Measurements from ENCODE around the gene IPPK.

IPPK gene

DNA sequence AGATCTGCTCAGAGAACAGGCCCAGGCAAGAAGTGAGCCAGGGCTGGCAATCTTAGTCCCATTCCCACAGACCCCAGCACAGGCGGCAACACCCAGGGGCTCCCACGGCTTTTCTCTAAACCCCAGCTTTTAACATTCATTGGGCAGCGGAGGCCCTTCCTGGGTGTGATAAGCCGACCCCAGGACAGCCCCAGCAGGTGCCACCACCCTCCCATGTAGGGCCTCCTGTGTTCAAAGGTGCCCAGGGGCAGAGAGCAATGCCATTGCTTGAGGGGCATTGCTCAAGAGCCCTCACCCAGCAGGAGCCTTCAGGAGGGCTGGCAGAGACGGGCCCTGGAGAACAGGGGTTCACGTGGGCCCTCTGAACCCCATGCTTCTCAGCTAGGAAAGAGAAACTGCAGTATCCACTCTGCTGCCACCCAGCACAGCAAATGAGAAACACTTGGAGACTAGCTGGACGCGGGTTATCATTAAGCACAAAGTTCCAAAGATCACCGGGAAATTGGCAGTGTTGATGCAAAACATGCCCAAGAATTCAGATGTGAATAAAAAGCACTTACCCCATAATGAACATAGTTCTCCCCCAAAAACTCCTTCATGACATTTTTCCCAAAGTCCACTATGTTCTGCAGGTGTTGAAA, 13.9 kb downstream of the IPPK start:
- DNase-seq, result no peak

DNA sequence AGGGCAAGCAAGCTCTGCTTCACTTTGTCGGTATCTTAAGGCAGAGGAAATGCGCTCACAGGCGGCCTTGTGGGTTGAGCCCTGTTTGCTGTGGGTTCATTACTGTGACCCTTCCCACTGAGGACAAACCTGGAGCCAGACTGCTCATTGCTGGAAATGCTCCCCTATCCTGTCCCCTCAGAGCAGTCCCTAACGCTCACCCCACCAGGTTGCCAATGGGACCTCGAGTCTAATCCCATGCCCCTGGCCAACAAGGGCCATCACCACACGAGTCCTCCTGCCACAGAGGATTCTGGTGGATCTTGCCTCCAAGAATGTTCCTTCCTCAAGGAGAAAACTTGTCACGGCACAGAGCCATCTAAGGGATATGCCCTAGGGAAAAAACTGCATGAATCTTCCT, 14.6 kb downstream of the IPPK start:
- DNase-seq, result no peak

DNA sequence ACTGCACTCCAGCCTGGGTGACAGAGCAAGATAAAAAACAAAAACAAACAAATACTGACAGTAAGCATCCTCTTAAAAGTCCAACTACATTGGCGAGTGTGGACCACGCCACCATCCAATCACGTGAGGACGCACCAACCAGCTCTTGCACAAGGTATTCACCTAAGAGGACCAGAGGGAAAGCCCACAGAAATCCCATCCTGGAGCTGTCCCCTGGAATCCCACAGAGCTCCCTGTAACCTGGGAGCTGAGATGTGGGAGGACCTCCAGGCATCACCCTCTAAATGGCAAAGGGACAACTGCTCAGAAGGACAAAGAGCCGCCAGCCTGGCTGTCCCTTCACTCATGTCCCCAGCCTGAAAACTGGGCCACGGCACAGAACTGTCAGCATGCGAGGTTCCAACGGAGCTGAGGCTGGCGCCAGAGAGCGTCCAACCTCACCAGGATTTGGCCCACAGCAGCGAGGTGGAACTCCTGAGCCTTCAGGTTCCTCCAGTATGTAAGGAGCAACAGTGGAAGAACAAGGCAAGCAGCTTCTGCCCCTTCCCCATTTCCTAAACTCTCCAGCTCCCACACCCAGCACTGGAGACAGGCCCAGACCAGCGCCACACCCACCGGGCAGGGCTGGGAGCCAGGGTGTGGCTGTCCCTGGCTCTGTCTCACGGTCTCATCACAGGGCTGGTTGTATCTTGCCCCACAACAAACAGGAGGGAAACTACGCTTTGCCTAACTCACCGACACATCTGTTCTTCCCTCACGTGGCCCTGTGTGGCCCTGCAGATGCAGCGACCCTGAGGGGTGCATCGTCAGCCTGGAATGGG, 15.2 kb downstream of the IPPK start:
- DNase-seq, result no peak

DNA sequence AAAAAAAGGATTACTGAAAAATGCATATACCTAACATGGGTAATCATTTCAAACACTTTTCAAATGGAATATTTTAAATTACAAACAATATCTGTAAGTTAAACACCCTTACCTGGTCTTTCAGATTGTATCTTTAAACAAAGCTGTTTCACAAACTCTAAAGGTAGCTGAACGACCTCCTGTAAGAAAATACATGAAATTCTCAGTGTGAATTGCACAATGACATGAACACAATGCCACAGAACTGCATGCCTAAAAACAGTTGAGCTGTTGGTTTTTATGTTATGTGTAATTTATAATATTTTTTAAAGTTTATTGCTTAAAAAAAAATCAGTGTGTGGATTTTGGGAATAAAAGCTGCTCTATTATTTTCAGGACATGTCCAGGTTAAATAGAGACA, 17.5 kb downstream of the IPPK start:
- DNase-seq, result no peak

DNA sequence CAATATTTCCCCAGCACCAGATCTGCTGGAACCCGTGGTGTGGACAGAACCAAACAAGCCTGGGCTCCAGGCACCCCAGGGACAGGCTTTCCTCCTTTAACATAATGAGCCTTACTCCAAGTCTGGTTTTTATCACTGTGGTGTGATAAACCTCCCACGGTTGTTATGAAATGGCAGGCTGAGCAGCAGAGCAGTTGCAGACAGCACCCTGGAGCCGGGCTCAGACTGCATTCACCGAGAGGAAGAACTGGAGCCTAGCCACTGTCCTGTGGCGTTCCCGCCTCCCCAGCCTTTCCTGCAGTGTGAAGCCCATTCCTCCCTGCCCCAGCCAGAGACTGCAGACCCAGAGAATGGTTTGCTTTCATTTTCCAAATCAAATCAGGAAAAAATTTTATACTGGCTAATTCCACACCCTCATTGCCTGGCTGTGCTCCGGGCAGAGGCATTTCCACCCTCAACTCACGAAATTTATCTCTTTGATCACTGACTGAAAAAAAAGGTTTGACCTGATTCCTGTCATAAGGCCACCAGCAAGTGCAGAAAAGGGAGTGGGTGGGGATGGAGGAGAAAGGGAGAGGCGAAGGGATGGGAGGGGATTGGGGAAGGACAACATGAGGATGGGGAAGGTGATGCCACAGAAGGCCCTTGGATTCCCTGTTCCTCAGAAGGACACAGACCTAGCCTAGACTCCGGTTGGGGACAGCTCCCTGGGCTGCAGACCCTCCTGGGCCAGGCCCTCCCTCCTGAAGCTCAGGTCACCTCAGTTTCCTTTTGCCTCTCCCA, 18.9 kb downstream of the IPPK start:
- DNase-seq, result no peak

DNA sequence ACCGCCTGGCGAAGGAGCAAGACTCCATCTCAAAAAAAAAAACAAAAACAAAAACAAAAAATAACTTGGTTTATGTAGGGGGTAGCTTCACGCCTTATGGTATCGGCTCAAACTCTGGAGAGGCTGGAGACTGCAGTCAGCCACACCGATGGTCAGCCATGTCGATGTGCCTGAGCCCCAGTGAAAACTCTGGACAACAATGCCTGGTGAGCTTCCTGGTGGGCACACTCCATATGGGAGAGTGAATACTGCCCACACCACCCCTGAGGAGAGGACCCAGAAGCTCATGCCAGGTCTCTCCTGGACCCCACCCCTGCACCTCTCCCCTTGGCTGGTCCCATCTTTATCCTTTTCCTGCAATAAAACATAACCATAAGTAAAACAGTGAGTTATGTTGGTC, 19.6 kb downstream of the IPPK start:
- no peak for DNase-seq

DNA sequence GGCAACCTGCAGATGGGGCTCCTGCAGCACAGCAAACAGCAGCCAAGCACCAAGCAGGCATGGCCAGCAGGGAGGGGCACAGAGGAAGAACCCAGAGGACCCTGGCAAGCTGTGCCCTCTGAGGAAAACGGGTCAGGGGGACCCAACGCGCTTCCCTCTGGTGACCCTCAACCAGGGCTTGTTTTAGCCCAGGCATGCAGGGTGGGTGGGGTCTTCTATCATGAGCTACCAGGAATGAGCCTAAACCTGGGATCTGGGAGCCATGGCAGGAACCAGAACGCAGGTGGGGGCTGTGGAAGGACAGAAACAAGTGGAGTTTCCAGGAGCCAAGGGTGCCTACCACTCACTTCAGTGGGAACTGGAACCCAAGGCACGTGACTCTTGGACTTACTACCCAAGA, 20.9 kb downstream of the IPPK start:
- DNase-seq, result no peak

DNA sequence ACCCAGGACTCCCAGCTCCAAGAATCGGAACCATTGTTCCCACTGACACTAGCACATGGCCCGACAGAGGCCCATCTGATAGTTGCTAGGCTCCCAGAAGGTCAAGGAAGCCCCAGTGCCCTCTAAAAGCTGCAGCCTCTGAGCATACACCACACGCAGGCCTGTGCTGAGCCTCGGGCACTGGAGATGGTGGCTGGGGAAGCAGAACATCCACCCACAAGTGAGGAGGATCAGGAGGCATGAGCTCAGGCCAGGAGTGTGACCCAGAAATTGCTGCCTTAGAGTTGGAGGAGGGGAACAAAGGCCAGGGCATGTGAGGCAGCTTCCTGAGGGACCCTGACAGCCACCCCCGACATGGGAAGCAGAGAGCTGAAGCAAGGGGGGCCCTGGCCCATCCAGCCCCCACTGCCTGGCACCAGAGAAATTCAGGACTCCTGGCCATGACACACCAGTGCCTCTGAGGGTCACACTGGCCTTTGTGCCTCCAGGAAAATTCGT, 21.4 kb downstream of the IPPK start:
- DNase-seq, result no peak

DNA sequence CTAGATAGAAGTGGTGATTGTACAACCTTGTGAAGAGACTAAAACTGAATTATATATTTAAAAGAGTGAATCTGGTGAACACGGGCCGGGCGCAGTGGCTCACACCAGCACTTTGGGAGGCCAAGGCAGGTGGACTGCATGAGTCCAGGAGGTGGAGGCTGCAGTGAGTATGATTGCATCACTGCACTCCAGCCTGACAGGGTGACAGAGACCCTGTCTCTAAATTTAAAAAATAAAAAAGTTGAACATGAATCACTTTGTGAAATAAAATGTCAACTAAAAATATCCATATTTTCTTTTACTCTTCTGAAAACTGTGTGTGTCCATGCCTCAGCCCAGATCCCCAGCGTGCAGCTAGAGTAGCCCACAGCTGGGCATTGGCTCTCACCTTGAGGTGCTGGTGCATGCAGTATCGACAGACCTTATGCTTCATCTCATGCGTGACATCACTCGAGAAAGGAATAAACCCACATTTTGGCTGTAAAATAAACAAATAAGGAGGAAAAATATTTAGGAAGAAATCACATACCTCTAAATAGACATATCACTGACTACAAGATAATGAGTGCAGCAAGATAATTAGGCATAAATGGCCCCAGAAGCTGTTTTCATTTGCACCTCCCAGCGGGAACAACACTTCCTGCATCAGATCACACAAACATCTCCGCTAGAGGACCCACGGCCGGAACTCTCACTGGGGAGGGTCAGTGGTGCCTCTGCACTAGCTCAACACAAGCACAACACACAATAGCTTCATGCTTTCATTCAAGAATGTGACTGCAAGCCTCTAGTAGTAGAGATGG, 22.1 kb downstream of the IPPK start:
- DNase-seq, result no peak

DNA sequence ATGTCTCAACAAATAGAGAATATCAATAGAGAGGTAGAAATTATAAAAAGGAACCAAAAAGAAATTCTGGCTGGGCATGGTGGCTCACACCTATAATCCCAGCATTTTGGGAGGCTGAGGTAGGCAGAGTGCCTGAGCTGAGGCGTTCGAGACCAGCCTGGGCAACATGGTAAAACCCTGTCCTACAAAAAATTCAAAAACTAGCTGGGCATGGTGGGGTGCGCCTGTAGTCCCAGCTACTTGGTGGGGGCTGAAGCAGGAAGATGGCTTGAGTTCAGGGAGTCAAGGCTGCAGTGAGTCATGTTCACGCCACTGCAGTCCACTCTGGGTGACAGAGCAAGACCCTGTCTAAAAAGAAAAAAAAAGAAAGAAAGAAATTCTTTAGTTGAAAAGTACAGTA, 24.9 kb downstream of the IPPK start:
- no peak for DNase-seq

DNA sequence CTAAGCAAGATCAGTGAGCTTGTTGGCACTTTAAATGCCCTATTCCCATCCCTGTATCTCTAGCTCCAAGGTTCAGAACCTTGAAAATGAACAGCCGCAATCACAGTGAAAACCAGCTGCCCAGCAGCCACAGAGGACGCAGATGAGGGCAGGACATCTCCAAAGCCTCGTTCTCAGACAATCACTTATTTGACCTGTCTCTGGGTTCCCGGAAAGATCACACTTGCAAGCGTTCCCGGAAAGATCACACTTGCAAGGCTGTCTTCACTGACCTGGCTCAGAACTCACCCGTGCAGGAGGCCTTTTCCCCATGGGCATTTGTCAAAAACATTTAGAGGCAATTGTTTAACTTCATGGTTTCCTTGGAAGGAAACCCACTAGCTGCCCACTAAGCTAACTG, 25.7 kb downstream of the IPPK start:
- DNase-seq, result no peak

DNA sequence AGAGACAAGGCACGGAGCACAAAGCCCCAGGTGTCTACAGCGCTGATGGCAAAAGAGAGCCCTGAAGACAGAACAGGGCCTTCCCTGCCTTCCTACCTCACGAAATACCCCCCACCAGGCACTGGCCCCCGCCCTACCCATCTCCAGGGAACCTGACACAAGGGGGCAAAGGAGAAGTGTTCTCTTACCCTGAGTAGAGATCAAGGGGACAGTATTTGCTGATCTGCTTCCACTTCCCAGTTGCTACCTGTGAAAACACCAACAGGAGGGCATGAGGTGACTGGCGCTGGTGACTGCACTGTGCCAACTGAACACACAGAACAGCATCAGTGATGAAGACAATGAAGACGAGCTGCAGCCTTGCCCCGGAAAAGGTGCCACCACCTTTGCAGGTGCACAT, 27.4 kb downstream of the IPPK start:
- DNase-seq, result no peak

DNA sequence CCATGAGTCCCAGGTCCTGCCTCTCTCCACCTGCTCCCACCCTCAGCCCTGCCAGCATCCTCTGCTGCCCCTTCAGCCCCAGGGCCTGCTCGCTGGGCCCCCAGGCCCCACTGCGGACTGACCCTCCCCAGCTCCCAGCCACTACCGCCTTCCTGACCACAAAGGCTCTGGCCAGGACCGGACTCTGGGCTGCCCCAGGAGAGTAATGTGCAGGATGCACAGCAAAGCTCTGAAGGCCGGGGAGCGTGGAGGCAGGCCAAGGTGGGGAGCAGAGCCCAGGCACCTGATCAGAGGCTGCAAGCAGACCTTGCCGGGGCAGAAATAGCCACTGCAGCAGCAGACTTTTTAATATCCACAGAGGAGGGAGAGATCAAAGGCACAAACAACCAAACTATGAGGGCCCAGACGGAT, 27.9 kb downstream of the IPPK start:
- no peak for DNase-seq

DNA sequence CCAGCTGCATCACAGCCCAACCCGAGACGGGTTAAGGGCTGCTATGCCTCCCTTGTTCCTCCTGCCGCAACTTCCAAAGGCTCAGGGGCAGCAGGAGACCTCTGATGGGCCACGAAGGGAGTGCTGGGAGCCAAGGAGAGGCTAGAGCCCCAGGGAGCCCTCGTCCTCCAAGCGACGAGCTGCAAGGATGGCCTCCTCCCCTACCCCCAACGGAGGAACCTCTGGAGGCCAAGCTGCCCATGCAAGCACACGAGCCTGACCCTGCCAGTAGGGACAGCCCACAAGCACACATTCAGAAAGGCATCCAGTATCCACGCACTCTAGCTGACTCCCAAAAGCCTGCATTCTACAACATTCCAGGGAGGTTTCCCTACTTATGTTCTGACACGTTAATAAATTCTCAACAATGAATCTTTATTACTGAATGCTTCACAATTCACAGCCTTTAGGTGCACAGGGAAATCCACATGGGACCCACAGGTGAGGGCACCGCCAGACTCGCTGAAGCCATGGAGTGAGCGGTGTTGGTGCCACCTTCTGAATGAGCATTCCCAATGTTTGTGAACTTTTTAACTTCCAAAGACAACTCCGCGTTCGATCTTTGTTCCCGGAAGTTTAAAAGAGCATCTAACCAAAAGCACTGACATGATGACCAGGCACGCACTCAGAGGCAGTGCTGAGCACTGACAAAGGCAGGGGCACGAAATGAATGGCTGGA, 28.7 kb downstream of the IPPK start:
- DNase-seq, result no peak

DNA sequence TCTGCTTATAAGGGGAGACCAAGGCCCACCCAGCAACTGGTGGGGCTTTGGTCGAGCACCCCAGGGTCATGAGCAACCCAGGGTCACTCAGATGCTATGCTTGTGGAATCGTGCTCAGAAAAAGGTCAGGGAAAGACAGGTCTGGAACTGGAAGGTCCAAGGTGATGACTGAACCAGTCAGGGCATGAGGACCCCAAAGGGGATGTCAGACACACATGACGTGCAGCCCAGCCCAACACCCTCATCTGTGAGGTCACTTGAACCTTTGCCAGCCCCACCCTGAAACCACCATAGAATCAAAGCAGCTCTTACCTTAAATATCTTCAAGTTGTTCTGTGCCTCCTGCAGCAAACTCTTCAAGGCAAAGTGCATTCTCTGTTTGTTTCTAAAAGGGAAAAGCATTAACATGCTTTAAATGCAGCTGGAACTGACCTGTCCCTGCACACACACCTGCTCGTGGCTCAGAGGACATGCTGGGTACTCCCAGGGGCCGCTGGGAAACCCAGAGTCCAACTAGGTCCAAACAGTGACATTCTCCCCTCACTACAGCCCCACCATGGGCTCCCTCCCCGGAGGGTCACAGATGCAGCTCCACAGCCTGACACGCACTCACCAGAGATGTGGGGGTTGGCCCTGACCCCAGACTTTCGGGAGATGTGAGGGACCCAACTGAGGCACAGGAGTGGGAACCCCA, 29.4 kb downstream of the IPPK start:
- DNase-seq, result no peak

DNA sequence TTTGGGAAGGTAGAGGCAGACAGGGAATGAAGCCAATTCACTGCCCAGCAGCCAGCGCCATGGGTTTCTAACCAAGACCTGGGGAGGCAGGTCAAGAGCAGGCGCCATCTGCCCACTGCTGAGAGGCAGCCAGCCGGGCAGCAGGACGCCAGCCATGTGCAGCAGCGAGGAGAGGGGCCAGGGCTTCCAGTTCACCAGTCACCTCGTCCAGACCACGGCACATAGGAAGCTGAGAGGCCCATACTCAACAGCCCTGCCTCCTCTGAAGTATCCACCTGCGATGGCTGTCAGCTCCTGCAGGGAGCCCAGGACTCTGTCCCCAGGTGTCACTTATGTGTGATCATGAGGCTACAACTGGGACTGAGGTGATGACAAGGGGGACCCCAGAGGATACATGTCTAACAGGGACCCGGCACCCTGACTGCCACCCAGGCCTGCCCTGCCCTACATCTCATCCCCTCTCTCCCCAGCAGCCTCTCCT, 30.1 kb downstream of the IPPK start:
- DNase-seq, result no peak

DNA sequence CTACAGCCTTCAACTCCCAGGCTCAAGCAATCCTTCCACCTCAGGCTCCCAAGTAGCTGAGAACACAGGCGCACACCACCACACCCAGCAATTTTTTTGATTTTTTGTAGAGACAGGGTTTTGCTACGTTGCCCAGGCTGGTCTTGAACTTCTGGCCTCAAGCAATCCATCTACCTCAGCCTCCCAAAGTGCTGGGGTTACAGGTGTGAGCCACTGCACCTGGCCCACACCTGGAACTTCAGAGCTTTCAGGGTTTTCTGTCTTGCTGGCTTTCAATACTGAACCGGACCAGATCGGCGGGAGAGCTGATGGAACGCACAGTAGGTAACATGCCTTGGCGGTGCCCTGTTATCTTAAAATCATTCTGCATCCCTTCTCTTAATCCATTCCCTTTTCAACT, 30.8 kb downstream of the IPPK start:
- no peak for DNase-seq

DNA sequence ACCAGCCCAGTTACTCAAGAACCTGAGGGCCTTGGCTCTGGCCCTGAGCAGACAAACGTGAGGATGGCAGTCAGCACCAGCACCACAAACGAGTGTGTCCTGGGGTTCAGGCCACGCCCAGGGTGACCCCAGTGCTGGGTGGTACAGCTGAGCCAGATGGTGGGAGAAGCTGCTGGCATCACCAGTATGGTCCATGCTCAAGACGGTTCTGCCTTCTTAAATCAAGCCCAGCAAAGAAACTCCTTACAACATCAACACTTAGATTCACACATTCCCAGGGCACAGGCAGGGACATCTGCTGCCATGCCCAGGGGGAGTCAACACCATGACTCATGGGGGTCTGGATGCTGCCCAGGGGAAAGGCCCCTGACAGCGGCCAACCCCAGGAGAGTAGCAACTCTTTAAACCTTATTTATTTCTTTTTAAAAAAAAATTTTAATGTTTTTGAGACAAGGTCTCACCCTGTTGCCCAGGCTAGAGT, 31.3 kb downstream of the IPPK start:
- DNase-seq, result no peak

DNA sequence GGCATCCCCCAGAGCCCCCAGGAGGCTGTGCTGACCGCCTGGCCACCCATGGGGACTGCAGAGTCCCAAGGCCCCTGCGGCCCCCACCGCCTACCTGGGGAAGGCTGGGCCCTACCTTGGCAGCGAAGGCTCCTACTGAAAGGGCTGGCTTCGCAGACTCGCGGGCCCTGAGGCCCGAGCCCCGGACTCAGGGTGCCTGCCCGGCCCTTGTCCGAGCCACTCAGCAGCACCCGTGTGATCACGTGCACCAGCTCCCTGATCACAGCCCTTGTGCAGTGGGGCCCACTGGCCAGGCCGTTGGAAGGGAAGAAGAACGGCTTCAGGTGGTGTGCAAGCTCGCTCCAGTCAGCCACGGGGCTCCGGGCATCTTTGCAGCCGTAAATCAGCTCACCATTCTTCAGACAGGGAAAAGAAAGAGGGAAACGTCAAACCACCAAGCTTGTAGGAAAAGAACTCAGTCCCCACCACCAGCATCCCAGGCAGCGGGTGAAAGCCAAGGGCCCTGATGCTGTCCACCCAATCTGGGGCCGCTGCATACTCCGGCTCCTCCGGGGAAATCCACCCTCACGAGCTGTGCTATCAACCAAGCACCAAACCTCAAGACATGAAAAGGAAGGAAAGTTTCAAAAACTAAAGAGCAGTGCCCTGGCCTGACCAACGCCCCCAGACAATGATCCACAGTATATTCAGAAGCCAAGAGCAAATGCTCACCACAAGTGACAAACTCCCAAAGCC, 31.9 kb downstream of the IPPK start:
- no peak for DNase-seq

DNA sequence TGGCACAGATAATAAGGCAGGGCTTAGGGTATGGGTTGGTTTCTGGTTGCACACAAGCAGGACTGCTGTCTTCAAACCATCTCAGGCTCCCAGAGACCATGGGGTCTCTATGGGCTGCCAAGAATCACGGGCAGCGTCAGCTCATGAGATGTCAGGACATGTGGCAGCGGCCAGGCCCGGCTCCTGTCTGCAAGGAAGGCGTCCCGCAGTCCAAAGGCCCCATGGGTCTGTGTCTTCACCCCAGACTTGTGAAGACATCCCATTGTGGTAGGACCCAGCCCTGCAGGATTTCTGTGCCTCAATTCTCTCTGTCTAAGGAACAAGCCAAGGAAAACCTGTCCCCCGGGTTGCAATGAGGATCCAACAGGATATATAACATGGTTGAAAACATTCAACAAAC, 32.6 kb downstream of the IPPK start:
- DNase-seq, result no peak

DNA sequence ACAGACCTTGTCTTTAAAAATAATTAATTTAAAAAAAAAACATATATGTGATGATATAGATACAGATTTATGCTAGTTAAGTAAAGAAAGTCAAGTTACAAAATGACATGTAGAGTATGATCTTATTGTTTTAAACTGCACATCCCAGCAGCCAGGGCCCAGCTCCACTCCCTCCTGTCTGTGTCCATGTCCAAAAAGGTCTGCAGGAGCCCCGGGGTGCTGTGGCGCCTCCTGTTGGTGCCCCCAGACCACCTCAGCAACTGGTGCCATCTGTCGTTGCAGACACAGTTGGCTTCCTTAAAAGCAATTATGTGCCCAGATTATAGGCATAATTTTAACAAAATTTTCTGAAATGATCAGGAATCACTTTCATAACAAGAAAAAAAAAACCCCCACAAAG, 33.3 kb downstream of the IPPK start:
- DNase-seq, result no peak

Data from SIG-M5 (cell line).